Measurements from ENCODE around the gene LENG8. TPM values are rescaled to one million over a fixed set of nuclear protein-coding genes. Genes with fewer than 3 reads are reported as not detected.

The LENG8 gene
- total RNA-seq, 1 experiment from 2014 or later, result 196 TPM

- Histone ChIP-seq H3K9me3 (ENCODE audit: control insufficient read depth in 1 of 2, insufficient read depth in 1 of 2, low read depth in 1 of 2, low read length in 2 of 2) (no peaks in the 10 kb centered on the region), H3K4me2 (ENCODE audit: low read length) (no peak overlapping the region), H3K4me3 (replicated peaks in 1 of 2; ENCODE audit: low read depth in 1 of 2, low read length in 2 of 2) (no peak overlapping the region), H3K4me1 (ENCODE audit: control insufficient read depth in 1 of 2, insufficient read depth in 2 of 2, low read length in 2 of 2) (peaks cover 24 to 27% of the 10 kb centered on the region in 2 experiments), H3K79me2 (ENCODE audit: insufficient read depth, low read length) (no peaks in the 10 kb centered on the region), H3K27me3 (ENCODE audit: insufficient read depth, low read length) (no peaks in the 10 kb centered on the region), H3K36me3 (ENCODE audit: control insufficient read depth in 1 of 2, insufficient read depth in 2 of 2, low read length in 2 of 2) (no peaks in the 10 kb centered on the region), H3K9ac (ENCODE audit: low read length) (no peak overlapping the region), H2AFZ (ENCODE audit: low read depth, low read length, poor library complexity, severe bottlenecking) (no peak overlapping the region), H4K20me1 (ENCODE audit: insufficient read depth) (no peaks in the 10 kb centered on the region), H3K27ac (ENCODE audit: low read depth, low read length) (no peak overlapping the region), H3K9me2 (ENCODE audit: insufficient read depth) (no peaks in the 10 kb centered on the region)
- ChIA-PET RAD21 (ENCODE audit: low non-redundant PET in 1 of 2, low total read pairs in 2 of 2, uncharacterized antibody in 2 of 2, unreplicated experiment in 2 of 2) (no interaction called here), CTCF (interaction anchor here (1.4 kb wide), 1 partner anchor 12 kb away, joined by 4 read pairs; no protein-coding TSS in a partner anchor), POLR2A (interaction anchor here (0.9 kb wide), 1 partner anchor 36 kb away, joined by 3 read pairs; the partner anchor contains the start of gene LENG9)
- intact Hi-C loops (cut with micrococcal nuclease), result no loop called here
- no peak for DNase-seq (ENCODE audit: low read depth, low spot score)
- TF ChIP-seq ZFX (IDR thresholded peaks at IDR 0.05), result no peak
- TF ChIP-seq, protein P1, sequence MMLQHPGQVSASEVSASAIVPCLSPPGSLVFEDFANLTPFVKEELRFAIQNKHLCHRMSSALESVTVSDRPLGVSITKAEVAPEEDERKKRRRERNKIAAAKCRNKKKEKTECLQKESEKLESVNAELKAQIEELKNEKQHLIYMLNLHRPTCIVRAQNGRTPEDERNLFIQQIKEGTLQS (IDR thresholded peaks at IDR 0.05), result no peak
- no peak for TF ChIP-seq EGR1 (IDR thresholded peaks at IDR 0.05; ENCODE audit: low read depth)
- TF ChIP-seq YY1 (IDR thresholded peaks at IDR 0.05; ENCODE audit: extremely low read depth, insufficient replicate concordance, low read depth, low read length), result no peak
- BruUV-seq (replicated peaks), result no TSS peak
- ATAC-seq, result no peak
Measured at GRCh38 chr19:54427586-54427985, 21.4 kb upstream of the LENG8 start.

DNA sequence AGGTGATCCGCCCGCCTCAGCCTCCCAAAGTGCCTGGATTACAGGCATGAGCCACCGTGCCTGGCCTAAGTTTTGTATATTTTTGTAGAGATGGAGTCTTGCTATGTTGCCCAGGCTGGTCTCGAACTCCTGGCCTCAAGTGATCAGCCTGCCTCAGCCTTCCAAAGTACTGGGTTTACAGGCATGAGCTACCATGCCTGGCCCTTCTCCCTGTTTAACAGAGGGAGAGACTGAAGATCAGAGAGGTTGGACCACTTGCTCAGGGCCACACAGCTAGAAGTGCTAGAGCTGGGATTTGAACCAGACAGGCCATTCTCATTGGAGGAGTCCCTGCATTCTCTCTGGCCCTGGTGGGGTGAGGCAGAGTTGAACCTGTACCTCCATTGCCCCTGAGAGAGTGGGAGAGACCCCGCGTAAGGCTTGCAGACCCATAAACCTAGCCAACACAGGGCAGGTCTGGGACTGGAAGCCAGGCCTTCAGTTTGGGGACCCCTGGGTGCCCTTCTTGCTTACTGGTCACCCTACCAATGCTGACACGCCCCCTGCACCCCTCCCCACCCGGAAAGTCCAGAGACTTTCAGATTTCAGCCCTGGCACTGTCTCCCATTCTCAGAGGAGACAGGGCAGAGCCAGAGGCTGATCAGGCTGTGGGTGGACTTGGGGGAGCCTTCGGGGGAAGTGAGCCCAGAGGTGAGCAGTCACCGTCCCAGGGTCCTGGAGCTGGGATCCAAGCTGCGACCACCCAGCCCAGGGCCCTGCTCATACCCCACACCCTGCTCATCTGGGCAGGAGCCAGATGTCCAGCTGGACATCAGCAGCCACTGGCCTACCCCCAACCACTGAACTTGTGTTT, 20.4 kb upstream of the LENG8 start:
- BruUV-seq (replicated peaks), result no TSS peak
- intact Hi-C loops (cut with micrococcal nuclease), result no loop called here
- no peaks in the 10 kb centered on the region for H4K20me1 ChIP-seq (ENCODE audit: insufficient read depth)
- H3K4me1 ChIP-seq (ENCODE audit: control insufficient read depth in 1 of 2, insufficient read depth in 2 of 2, low read length in 2 of 2), result peaks cover 29 to 36% of the 10 kb centered on the region in 2 experiments
- ChIA-PET CTCF (interaction anchor here (1.4 kb wide), 1 partner anchor 11 kb away, joined by 4 read pairs; no protein-coding TSS in a partner anchor), POLR2A (interaction anchor here (0.9 kb wide), 1 partner anchor 35 kb away, joined by 3 read pairs; the partner anchor contains the start of gene LENG9), RAD21 (ENCODE audit: low non-redundant PET in 1 of 2, low total read pairs in 2 of 2, uncharacterized antibody in 2 of 2, unreplicated experiment in 2 of 2) (no interaction called here)
- H3K36me3 ChIP-seq (ENCODE audit: control insufficient read depth in 1 of 2, insufficient read depth in 2 of 2, low read length in 2 of 2), result no peaks in the 10 kb centered on the region
- H3K9me3 ChIP-seq (ENCODE audit: control insufficient read depth in 1 of 2, insufficient read depth in 1 of 2, low read depth in 1 of 2, low read length in 2 of 2), result no peaks in the 10 kb centered on the region
- H2AFZ ChIP-seq (ENCODE audit: low read depth, low read length, poor library complexity, severe bottlenecking), result no peak overlapping the region
- DNase-seq (ENCODE audit: low read depth, low spot score) (no peak), ATAC-seq (no peak)
- no peaks in the 10 kb centered on the region for H3K9me2 ChIP-seq (ENCODE audit: insufficient read depth)
- no peaks in the 10 kb centered on the region for H3K27me3 ChIP-seq (ENCODE audit: insufficient read depth, low read length)
- no peak overlapping the region for H3K4me2 ChIP-seq (ENCODE audit: low read length)
- H3K4me3 ChIP-seq (replicated peaks in 1 of 2; ENCODE audit: low read depth in 1 of 2, low read length in 2 of 2), result no peak overlapping the region
- no peak overlapping the region for H3K27ac ChIP-seq (ENCODE audit: low read depth, low read length)
- no peak overlapping the region for H3K9ac ChIP-seq (ENCODE audit: low read length)
- no peaks in the 10 kb centered on the region for H3K79me2 ChIP-seq (ENCODE audit: insufficient read depth, low read length)
- TF ChIP-seq POLR2A (IDR thresholded peaks at IDR 0.05; ENCODE audit: borderline replicate concordance, extremely low read depth, insufficient read depth, insufficient read length) (no peak), SIN3A (IDR thresholded peaks at IDR 0.05; ENCODE audit: low read depth) (no peak), FOSL1 (IDR thresholded peaks at IDR 0.05; ENCODE audit: low read depth) (no peak), ZNF274 (IDR thresholded peaks at IDR 0.05; ENCODE audit: low read depth, low read length) (no peak), MAX (IDR thresholded peaks at IDR 0.05) (no peak), EZH2phosphoT487 (IDR thresholded peaks at IDR 0.05; ENCODE audit: borderline replicate concordance) (no peak), SP1 (IDR thresholded peaks at IDR 0.05; ENCODE audit: low read depth) (no peak), EZH2 (IDR thresholded peaks at IDR 0.05) (no peak), REST (IDR thresholded peaks at IDR 0.05; ENCODE audit: low read depth) (no peak), CTCF (IDR thresholded peaks at IDR 0.05 in 2 of 3, conservative IDR thresholded peaks at IDR 0.05 in 1 of 3; ENCODE audit: borderline replicate concordance in 1 of 3, insufficient read depth in 1 of 3, low read depth in 2 of 3, low read length in 2 of 3) (no peak)

All from HCT116 (cell line).